Measurements from ENCODE around the gene TAOK2.
A peak's percentile ranks its signal among the peaks of the same experiment; 100 is the strongest.
"Not testable (repeated sequence)": the region's sequence is repeated elsewhere in the genome, so short reads cannot be mapped to it uniquely, and the experiment has no call there.

Gene TAOK2

DNA sequence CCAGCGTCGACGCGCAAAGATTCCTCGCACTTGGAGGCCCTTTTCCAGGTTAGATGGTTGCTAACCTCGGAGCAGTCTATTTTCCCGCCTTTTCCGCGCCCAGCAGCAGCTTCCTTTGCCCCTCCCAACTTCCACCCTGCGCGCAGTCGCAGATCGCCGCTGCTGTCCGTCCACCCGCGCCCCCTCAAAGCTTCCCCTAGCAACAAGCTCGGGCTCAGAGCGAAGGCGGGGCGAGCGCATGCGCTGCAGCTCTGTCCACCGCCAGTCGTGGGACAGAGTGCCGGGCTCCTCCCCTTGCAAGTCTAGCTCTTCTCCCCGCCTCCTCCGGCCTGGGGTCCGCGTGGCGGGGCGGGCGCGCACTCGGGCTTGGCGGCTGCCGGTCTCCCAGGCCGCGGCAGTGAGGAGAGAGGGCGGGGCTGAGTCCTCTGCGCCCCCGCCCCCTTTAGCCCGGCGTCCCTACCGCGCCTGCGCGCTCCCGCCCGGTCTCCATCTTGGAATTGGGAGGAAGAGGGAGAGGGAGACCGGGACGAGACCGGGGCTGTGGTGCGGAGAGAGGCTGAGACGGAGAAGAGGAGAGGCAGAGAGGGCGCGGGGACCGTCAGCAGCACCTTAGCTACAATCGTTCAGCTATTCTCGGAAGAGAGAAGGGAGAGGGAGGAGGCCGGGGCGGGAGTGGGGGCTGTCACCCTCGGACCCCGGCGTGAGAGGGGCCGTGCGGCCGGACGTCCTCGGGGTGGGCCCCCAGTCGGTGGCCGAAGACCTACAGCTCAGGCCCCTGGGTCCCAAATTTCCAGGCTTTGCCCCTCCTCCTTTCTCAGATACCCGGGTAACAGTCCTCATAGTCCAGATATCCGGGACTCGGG lies at the start of gene TAOK2:
Gene TAOK2, plus strand, starts transcription at position 485 of the 863 bp plus-strand sequence. CDS start 3,905 bp downstream, outside the sequence.
- H3K4me3 ChIP-seq (replicated peaks in 1 of 2; ENCODE audit: low read depth in 2 of 2, low read length in 2 of 2) = peak within 1 kb of the TSS; percentile 92 to 95
- TF ChIP-seq, protein P1, sequence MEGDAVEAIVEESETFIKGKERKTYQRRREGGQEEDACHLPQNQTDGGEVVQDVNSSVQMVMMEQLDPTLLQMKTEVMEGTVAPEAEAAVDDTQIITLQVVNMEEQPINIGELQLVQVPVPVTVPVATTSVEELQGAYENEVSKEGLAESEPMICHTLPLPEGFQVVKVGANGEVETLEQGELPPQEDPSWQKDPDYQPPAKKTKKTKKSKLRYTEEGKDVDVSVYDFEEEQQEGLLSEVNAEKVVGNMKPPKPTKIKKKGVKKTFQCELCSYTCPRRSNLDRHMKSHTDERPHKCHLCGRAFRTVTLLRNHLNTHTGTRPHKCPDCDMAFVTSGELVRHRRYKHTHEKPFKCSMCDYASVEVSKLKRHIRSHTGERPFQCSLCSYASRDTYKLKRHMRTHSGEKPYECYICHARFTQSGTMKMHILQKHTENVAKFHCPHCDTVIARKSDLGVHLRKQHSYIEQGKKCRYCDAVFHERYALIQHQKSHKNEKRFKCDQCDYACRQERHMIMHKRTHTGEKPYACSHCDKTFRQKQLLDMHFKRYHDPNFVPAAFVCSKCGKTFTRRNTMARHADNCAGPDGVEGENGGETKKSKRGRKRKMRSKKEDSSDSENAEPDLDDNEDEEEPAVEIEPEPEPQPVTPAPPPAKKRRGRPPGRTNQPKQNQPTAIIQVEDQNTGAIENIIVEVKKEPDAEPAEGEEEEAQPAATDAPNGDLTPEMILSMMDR (IDR thresholded peaks at IDR 0.05; ENCODE audit: low read depth, low read length) = no peak
- peak; percentile 99 to 100 for DNase-seq (ENCODE audit: low read depth in 2 of 2)

DNA sequence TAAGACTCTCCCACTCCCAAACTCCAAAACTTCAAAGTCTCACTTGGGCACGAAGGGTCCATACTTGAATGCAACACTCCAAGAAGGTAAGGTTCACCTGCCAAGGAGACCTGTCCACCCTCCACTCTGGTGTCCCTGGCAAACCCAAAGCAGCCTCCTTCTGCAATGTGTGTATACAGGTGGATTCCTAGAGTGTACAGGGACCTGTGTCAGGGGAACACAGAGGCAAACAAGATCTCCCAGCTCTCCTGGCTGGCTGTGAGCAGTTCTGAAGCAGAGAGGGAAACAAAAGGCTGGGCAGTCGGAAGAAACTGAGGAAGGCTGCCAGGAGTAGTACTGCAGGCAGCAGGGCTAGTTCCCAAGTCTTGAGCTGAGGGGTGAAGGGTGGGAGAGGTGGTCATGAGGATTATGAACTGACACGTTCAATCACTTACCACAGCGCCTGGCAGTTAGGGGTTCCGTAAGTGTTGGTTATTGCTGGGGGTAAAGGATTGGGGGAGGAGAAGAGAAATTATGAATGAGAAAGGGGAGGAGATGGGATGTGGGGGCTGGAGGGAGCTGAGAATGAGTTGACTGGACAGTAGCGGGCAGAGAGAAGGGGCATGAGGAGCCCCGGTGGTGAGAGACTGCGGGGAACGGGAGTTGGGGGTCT lies 48.4 kb upstream of the TAOK2 start:
- H3K4me3 ChIP-seq (replicated peaks in 1 of 2; ENCODE audit: low read depth in 2 of 2, low read length in 2 of 2) = peak overlapping the region; percentile 78 to 94
- TF ChIP-seq, protein P1 (IDR thresholded peaks at IDR 0.05; ENCODE audit: low read depth, low read length) = no peak
- peak in 1 of 2 donors; percentile 29 for DNase-seq (ENCODE audit: low read depth in 2 of 2)

DNA sequence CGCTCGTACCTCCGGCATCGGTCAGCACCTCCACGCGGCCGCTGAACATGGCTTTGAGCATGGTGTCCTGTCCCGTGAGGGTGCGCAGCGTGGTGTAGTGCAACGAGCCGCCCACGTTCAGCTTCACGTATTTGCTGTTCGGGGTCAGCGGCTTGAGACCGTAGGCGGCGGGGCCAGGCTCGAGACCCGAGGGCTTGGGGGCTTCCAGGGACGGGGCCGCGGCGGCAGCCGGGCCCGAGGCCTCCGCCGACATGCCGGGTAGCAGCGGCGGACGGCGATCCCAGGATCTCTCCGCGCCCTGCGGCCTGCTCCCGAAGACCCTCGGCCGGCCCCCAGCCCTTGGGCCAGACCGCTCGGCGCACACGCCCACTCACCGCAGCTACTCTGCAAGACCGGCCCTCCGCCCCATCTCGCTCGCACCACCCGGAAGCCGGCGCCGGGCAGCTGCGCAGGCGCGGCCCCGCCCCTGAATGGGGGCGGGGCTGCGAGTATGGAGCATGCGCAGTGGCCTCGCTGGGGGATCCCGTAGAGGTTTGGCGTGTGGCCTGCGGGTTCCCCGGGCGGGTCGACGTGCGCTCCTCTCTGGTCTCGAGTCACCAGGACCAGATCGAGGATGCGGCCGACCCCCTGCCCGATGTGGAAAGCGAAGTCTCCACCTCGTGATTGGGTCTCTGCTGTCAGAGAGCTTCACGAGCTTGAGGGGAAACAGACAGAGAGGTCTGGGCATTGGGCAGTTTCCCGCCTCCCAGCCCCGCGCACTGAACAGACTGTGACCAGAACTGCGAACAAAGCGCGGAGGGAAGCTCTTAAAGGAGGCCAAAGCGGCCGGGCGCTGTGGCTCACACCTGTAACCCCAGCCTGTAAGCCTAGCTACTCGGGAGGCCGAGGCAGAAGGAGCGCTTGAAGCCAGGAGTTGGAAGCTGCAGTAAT lies 47.6 kb upstream of the TAOK2 start, which contains the start of gene KCTD13:
Gene KCTD13, minus strand, starts transcription at position 446 of the 930 bp plus-strand sequence. Its CDS starts 193 bp downstream, at position 253.
- H3K4me3 ChIP-seq (replicated peaks in 1 of 2; ENCODE audit: low read depth in 2 of 2, low read length in 2 of 2) = peak within 1 kb of the TSS; percentile 78 to 94
- peak; percentile 76 to 85 for DNase-seq (ENCODE audit: low read depth in 2 of 2)
- TF ChIP-seq, protein P1 (IDR thresholded peaks at IDR 0.05; ENCODE audit: low read depth, low read length) = no peak

DNA sequence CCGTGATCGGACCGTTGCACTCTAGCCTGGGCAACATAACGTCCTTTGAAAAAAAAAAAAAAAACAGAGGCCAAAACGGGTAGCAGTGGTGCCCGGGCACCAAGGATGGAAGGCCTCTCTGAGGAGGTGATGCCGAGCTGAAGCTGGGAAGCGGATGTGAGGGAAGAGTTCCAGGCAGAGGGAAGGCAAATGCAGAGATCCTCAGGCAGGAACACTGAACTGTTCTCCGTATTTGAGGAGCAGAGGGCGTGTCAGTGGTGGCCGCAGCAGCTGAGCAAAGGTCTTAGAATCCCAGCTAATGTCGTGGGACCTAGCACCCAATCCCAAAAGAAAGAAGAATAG lies 47.0 kb upstream of the TAOK2 start:
- TF ChIP-seq, protein P1 (IDR thresholded peaks at IDR 0.05; ENCODE audit: low read depth, low read length) = no peak
- DNase-seq (ENCODE audit: low read depth in 2 of 2) = no peak
- H3K4me3 ChIP-seq (replicated peaks in 1 of 2; ENCODE audit: low read depth in 2 of 2, low read length in 2 of 2) = peak overlapping the region; percentile 78 to 94

DNA sequence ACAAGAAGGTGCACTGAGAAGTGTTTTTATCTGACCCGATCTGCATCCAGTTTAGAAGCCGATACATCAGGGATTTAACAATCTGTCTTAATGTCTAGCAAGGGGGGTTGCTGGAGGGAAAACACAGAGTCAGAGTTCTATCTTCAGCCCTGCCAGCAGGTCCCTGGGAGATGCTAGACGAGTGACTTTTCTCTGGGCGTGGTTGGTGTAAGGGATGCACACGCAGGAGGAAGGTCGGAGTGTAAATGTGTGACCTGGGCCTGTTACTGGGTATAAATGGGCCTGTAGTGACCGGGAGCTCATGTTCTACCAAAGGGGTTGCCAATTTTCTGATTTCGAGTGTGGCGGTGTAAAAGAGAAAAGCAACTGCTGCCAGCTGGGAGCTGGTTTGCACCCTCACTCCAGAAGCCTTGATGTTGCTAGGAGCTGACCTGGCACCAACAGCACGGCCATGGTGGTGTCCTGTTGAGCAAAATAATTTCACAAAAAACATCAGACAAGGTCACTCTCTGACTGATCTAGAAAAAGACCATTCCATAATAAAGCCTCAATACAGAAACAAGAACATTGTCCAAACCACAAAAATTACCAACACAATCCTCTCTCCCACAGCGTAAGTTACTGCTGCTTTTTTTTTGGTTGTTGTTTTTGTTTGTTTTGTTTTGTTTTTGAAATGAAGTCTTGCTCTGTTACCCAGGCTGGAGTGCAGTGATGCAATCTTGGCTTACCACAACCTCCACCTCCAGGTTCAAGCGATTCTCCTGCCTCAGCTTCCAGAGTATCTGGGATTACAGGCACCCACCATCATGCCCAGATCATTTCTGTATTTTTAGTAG lies 46.4 kb upstream of the TAOK2 start:
- peak in 1 of 2 donors; percentile 16 for DNase-seq (ENCODE audit: low read depth in 2 of 2)
- TF ChIP-seq, protein P1 (IDR thresholded peaks at IDR 0.05; ENCODE audit: low read depth, low read length) = no peak
- peak overlapping the region in 1 of 2 donors; percentile 94 for H3K4me3 ChIP-seq (replicated peaks in 1 of 2; ENCODE audit: low read depth in 2 of 2, low read length in 2 of 2)

DNA sequence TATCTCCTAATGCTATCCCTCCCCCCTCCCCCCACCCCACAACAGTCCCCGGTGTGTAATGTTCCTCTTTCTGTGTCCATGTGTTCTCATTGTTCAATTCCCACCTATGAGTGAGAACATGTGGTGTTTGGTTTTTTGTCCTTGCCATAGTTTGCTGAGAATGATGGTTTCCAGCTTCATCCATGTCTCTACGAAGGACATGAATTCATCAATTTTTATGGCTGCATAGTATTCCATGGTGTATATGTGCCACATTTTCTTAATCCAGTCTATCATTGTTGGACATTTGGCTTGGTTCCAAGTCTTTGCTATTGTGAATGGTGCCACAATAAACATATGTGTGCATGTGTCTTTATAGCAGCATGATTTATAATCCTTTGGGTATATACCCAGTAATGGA lies 41.9 kb upstream of the TAOK2 start:
- DNase-seq (ENCODE audit: low read depth in 2 of 2); H3K4me3 ChIP-seq (replicated peaks in 1 of 2; ENCODE audit: low read depth in 2 of 2, low read length in 2 of 2): not testable (repeated sequence)

Measured in cardiac fibroblast (primary cell).